Lower leg skin (tissue), 3 donors: ENCODE measurements around the gene BMP6.

ENCODE experiments used
- POLR2A ChIP-seq, 2 donors: fragments of 450-650 bp; IDR thresholded peaks; one replicate each; pipeline ENCODE4 v1.6.1; 2016 to 2017; ENCODE audit warnings: antibody characterized with exemption in 2 of 2, mild to moderate bottlenecking in 1 of 2, moderate library complexity in 1 of 2
- TF ChIP-seq, protein P1 (sequence below), 3 donors: fragments of 450-650 bp; IDR thresholded peaks; one replicate each; pipeline ENCODE4 v1.5.1; 2016; ENCODE audit warnings: antibody characterized with exemption in 3 of 3, mild to moderate bottlenecking in 3 of 3, moderate library complexity in 2 of 3

- TF ChIP-seq, protein P1, sequence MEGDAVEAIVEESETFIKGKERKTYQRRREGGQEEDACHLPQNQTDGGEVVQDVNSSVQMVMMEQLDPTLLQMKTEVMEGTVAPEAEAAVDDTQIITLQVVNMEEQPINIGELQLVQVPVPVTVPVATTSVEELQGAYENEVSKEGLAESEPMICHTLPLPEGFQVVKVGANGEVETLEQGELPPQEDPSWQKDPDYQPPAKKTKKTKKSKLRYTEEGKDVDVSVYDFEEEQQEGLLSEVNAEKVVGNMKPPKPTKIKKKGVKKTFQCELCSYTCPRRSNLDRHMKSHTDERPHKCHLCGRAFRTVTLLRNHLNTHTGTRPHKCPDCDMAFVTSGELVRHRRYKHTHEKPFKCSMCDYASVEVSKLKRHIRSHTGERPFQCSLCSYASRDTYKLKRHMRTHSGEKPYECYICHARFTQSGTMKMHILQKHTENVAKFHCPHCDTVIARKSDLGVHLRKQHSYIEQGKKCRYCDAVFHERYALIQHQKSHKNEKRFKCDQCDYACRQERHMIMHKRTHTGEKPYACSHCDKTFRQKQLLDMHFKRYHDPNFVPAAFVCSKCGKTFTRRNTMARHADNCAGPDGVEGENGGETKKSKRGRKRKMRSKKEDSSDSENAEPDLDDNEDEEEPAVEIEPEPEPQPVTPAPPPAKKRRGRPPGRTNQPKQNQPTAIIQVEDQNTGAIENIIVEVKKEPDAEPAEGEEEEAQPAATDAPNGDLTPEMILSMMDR (IDR thresholded peaks at IDR 0.05) = no peak
- no peak for TF ChIP-seq POLR2A (IDR thresholded peaks at IDR 0.05)
These were observed 50.6 kb downstream of the BMP6 start for GRCh38 chr6:7776509-7776908.
